Loucy (cell line): ENCODE measurements around the gene NCF4.

Source experiments
- H2AFZ ChIP-seq: fragments of 200-600 bp; sonication (generic); 2 replicates; pipeline ENCODE4 v1.6.0; 2016; ENCODE audit warnings: antibody characterized with exemption, mild to moderate bottlenecking, low read length, moderate library complexity
- H3F3A ChIP-seq: fragments of 200-600 bp; 2 replicates; pipeline ENCODE4 v1.6.0; 2016; ENCODE audit warnings: antibody characterized with exemption, low read depth, mild to moderate bottlenecking
- H3K27me3 ChIP-seq: fragments of 200-600 bp; sonication (generic); 2 replicates; pipeline ENCODE4 v1.6.1; 2014; ENCODE audit warnings: low read length, mild to moderate bottlenecking; ENCODE audit not compliant: insufficient read depth, poor library complexity, severe bottlenecking
- H3K36me3 ChIP-seq: fragments of 200-600 bp; sonication (generic); 2 replicates; pipeline ENCODE4 v1.6.1; 2016; ENCODE audit warnings: low read length; ENCODE audit not compliant: insufficient read depth
- H3K4me1 ChIP-seq: fragments of 200-600 bp; sonication (generic); 2 replicates; pipeline ENCODE4 v1.5.1; 2014; ENCODE audit warnings: low read length, mild to moderate bottlenecking; ENCODE audit not compliant: insufficient read depth, poor library complexity, severe bottlenecking
- H3K4me2 ChIP-seq: fragments of 200-600 bp; sonication (generic); 2 replicates; pipeline ENCODE4 v1.6.0; 2014; ENCODE audit warnings: antibody characterized with exemption, low read length, low read depth, mild to moderate bottlenecking; ENCODE audit not compliant: poor library complexity, severe bottlenecking
- H3K4me3 ChIP-seq: fragments of 200-600 bp; sonication (generic); 2 replicates; pipeline ENCODE4 v1.5.1; 2014; ENCODE audit warnings: low read length, mild to moderate bottlenecking, mixed read lengths; ENCODE audit not compliant: poor library complexity, severe bottlenecking
- H3K79me2 ChIP-seq: fragments of 200-600 bp; sonication (generic); 2 replicates; pipeline ENCODE4 v1.6.1; 2014; ENCODE audit warnings: low read length; ENCODE audit not compliant: insufficient read depth
- H3K9ac ChIP-seq: fragments of 200-600 bp; sonication (generic); 2 replicates; pipeline ENCODE4 v1.6.0; 2014; ENCODE audit warnings: mild to moderate bottlenecking, low read depth, low read length, moderate library complexity; ENCODE audit not compliant: poor library complexity, severe bottlenecking
- H3K9me2 ChIP-seq: fragments of 200-600 bp; sonication (generic); replicated peaks from 2 replicates; pipeline ENCODE4 v1.6.1; 2016; ENCODE audit warnings: low read depth, low read length, mixed read lengths
- H3K9me3 ChIP-seq: fragments of 200-600 bp; sonication (generic); 2 replicates; pipeline ENCODE4 v1.6.1; 2014; ENCODE audit warnings: mild to moderate bottlenecking, antibody characterized with exemption, low read length, low read depth; ENCODE audit not compliant: insufficient read depth
- H4K20me1 ChIP-seq: fragments of 200-600 bp; sonication (generic); 2 replicates; pipeline ENCODE4 v1.6.0; 2014; ENCODE audit warnings: antibody characterized with exemption, low read length, mild to moderate bottlenecking; ENCODE audit not compliant: insufficient read depth, poor library complexity, severe bottlenecking
- CTCF ChIP-seq: fragments of 200-600 bp; sonication (generic); conservative IDR thresholded peaks from 2 replicates; pipeline ENCODE4 v1.5.1; 2014; ENCODE audit warnings: mild to moderate bottlenecking, antibody characterized with exemption, low read length
- EZH2phosphoT487 ChIP-seq: fragments of 200-600 bp; IDR thresholded peaks from 2 replicates; pipeline ENCODE4 v1.6.1; 2018; ENCODE audit warnings: antibody characterized with exemption, mild to moderate bottlenecking, moderate library complexity, borderline replicate concordance

NCF4 gene

GRCh38 chr22:36874309-36874696 is 13.5 kb downstream of the NCF4 start:
- Histone ChIP-seq H3K4me1 (no peaks in the 10 kb centered on the region), H3F3A (no peaks in the 10 kb centered on the region), H3K9ac (no peak overlapping the region), H4K20me1 (no peaks in the 10 kb centered on the region), H3K36me3 (no peaks in the 10 kb centered on the region), H3K27me3 (no peaks in the 10 kb centered on the region), H3K9me3 (no peaks in the 10 kb centered on the region), H3K9me2 (no peaks in the 10 kb centered on the region), H3K79me2 (no peaks in the 10 kb centered on the region), H2AFZ (peak overlapping the region; percentile 82), H3K4me2 (no peak overlapping the region), H3K4me3 (no peak overlapping the region)
- TF ChIP-seq CTCF (no peak), EZH2phosphoT487 (no peak)

- H3K79me2 ChIP-seq, result no peaks in the 10 kb centered on the region
- H3K27me3 ChIP-seq, result no peaks in the 10 kb centered on the region
- no peaks in the 10 kb centered on the region for H3K9me2 ChIP-seq
- H3K36me3 ChIP-seq, result no peaks in the 10 kb centered on the region
- no peaks in the 10 kb centered on the region for H4K20me1 ChIP-seq
- H3K4me3 ChIP-seq, result no peak overlapping the region
- no peaks in the 10 kb centered on the region for H3K4me1 ChIP-seq
- H3F3A ChIP-seq, result no peaks in the 10 kb centered on the region
- TF ChIP-seq CTCF (no peak), EZH2phosphoT487 (no peak)
- H3K4me2 ChIP-seq, result no peak overlapping the region
- no peaks in the 10 kb centered on the region for H3K9me3 ChIP-seq
- H2AFZ ChIP-seq, result no peak overlapping the region
- H3K9ac ChIP-seq, result no peak overlapping the region
Observed at GRCh38 chr22:36874736-36875135, 13.9 kb downstream of the NCF4 start.

- no peaks in the 10 kb centered on the region for H4K20me1 ChIP-seq
- H3K36me3 ChIP-seq, result no peaks in the 10 kb centered on the region
Observed at GRCh38 chr22:36875741-36876140, 14.9 kb downstream of the NCF4 start.

More at GRCh38 chr22:36875741-36876140, 14.9 kb downstream of the NCF4 start:
- H2AFZ ChIP-seq, result no peak overlapping the region
- H3K79me2 ChIP-seq, result no peaks in the 10 kb centered on the region
- no peak for TF ChIP-seq EZH2phosphoT487
- TF ChIP-seq CTCF, result no peak
- H3K9me3 ChIP-seq, result peaks cover 3% of the 10 kb centered on the region; the same call in 1 of the 2 replicates
- H3F3A ChIP-seq, result no peaks in the 10 kb centered on the region
- H3K9ac ChIP-seq, result no peak overlapping the region
- no peaks in the 10 kb centered on the region for H3K9me2 ChIP-seq
- no peak overlapping the region for H3K4me2 ChIP-seq
- no peak overlapping the region for H3K4me3 ChIP-seq
- H3K27me3 ChIP-seq, result peaks cover 4% of the 10 kb centered on the region
- no peaks in the 10 kb centered on the region for H3K4me1 ChIP-seq
